Peyer's patch (tissue), 4 donors: ENCODE results near the gene MOB1B. TPM values are rescaled to one million over a fixed set of nuclear protein-coding genes. Genes with fewer than 3 reads are reported as not detected.
"Not testable (repeated sequence)": the region's sequence is repeated elsewhere in the genome, so short reads cannot be mapped to it uniquely, and the experiment has no call there.

ENCODE experiments used
- DNase-seq, 3 donors: peaks; one replicate each; pipeline ENCODE4 v3.0.0-alpha.2; 2017 to 2019
- H3K27ac ChIP-seq, 4 donors: fragments of 200-600 bp; sonication (generic); one replicate each; pipeline ENCODE4 v1.5.1; 2016 to 2019
- H3K27me3 ChIP-seq, 2 donors: fragments of 200-600 bp; sonication (generic); one replicate each; pipeline ENCODE4 v1.5.1; 2019
- H3K36me3 ChIP-seq, 3 donors: fragments of 200-600 bp; sonication (generic); one replicate each; pipeline ENCODE4 v1.5.1; 2016 to 2019
- H3K4me1 ChIP-seq, 4 donors: fragments of 200-600 bp; sonication (generic); one replicate each; pipeline ENCODE4 v1.5.1; 2016 to 2019
- H3K4me3 ChIP-seq, 4 donors: fragments of 200-600 bp; sonication (generic); 1 replicate in 3 of 4; 2 replicates in 1 of 4; pipeline ENCODE4 v1.5.1; 2016 to 2019; ENCODE audit warnings: mild to moderate bottlenecking in 1 of 4
- H3K9me3 ChIP-seq, 4 donors: fragments of 200-600 bp; sonication (generic); one replicate each; pipeline ENCODE4 v1.5.1; 2016 to 2019; ENCODE audit warnings: mild to moderate bottlenecking in 1 of 4
- POLR2A ChIP-seq, 2 donors: fragments of 450-650 bp; IDR thresholded peaks; one replicate each; pipeline ENCODE4 v1.5.1; 2017; ENCODE audit warnings: antibody characterized with exemption in 2 of 2, mild to moderate bottlenecking in 2 of 2, moderate library complexity in 2 of 2
- total RNA-seq, 4 donors: library from RNA; depleted of rRNA; stranded (reverse); fragments of >200 nt; gene quantifications; one replicate each; pipeline ENCODE4 v1.1.0, GENCODE V29; 2016
- TF ChIP-seq, protein P1 (sequence below), 6 experiments: fragments of 450-650 bp in 4 of 6; fragments of 200-600 bp in 2 of 6; sonication (generic) in 1 of 6; IDR thresholded peaks; one replicate each; pipeline ENCODE4 v1.5.1; 2017 to 2019; ENCODE audit warnings: antibody characterized with exemption in 6 of 6, mild to moderate bottlenecking in 3 of 6, moderate library complexity in 1 of 6

The MOB1B gene
- total RNA-seq, 4 donors from 2014 or later, result 4.0 to 15.7 (median 7.5) TPM

DNA sequence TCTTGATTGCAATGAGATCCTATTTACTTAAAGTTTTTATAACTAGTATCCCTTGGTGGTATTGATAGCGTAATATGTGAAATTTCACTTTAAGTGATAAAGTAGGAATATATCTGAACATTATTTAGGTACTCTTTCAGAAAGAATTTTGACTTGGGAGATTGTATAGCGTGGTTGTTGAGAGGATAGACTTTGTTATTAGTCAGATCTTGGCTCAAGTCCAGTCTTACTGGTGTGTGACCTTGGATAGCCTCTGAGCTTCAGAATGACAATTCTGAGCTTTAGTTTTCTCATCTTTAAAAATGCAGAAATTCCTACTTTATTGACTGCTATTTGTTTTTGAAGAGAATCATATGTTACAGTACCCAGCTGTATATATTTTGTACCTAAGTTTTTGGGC, 123.9 kb downstream of the MOB1B start:
- no peak overlapping the region for H3K4me3 ChIP-seq
- H3K9me3 ChIP-seq, result no peaks in the 10 kb centered on the region
- no peaks in the 10 kb centered on the region for H3K27me3 ChIP-seq
- TF ChIP-seq POLR2A (IDR thresholded peaks at IDR 0.05), result no peak
- TF ChIP-seq, protein P1, sequence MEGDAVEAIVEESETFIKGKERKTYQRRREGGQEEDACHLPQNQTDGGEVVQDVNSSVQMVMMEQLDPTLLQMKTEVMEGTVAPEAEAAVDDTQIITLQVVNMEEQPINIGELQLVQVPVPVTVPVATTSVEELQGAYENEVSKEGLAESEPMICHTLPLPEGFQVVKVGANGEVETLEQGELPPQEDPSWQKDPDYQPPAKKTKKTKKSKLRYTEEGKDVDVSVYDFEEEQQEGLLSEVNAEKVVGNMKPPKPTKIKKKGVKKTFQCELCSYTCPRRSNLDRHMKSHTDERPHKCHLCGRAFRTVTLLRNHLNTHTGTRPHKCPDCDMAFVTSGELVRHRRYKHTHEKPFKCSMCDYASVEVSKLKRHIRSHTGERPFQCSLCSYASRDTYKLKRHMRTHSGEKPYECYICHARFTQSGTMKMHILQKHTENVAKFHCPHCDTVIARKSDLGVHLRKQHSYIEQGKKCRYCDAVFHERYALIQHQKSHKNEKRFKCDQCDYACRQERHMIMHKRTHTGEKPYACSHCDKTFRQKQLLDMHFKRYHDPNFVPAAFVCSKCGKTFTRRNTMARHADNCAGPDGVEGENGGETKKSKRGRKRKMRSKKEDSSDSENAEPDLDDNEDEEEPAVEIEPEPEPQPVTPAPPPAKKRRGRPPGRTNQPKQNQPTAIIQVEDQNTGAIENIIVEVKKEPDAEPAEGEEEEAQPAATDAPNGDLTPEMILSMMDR (IDR thresholded peaks at IDR 0.05), result no peak
- no peak overlapping the region for H3K27ac ChIP-seq
- peaks cover 0 to 5% (median 0%) of the 10 kb centered on the region in 4 donors for H3K4me1 ChIP-seq
- no peak for DNase-seq
- peaks cover 0 to 3% (median 0%) of the 10 kb centered on the region in 3 donors for H3K36me3 ChIP-seq

DNA sequence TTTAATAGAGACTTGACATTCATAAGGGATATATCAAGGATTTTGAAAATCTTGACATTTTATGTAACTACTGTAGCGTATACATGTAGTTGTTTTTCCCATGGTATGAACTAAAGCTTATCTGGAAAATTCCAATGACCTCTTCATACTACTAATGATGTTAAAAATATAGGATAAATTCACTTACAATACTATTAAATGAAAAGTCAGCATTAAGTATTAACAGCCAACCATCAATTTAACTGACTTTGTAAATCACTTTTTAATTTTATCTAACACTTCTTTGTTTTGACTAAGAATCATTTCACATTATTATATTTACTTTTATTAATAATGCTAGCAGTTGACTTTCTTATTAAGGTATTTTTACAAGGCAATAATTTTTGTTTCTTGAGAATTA, 125.4 kb downstream of the MOB1B start:
- Histone ChIP-seq H3K27me3 (no peaks in the 10 kb centered on the region), H3K9me3 (no peaks in the 10 kb centered on the region), H3K4me3 (no peak overlapping the region), H3K27ac (no peak overlapping the region), H3K4me1 (peaks cover 0 to 5% (median 0%) of the 10 kb centered on the region in 4 donors), H3K36me3 (peaks cover 0 to 15% (median 0%) of the 10 kb centered on the region in 3 donors)
- TF ChIP-seq, protein P1 (IDR thresholded peaks at IDR 0.05), result no peak
- TF ChIP-seq POLR2A (IDR thresholded peaks at IDR 0.05), result no peak
- no peak for DNase-seq

DNA sequence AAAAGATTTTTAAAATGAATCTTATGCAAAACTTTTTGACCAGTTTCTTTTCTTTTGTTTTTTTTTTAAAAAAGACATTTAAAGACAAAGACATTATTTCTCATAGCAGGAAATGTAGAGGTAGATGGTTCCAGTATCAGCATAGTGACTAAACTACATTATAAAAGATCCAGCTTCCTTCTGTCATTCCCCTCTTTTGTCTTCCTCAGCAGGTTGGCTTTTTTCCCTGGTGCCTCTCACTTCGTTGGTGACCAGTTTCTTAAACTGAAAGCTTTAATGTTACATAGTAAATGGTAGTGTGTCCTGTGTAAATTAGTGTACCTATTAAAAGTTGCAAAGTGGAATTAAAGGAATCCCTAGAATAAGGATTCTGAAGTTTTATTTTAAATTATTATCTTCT, 127.3 kb downstream of the MOB1B start:
- Histone ChIP-seq H3K9me3 (no peaks in the 10 kb centered on the region), H3K36me3 (peaks cover 0 to 19% (median 0%) of the 10 kb centered on the region in 3 donors), H3K27me3 (no peaks in the 10 kb centered on the region), H3K4me3 (no peak overlapping the region), H3K27ac (no peak overlapping the region), H3K4me1 (peaks cover 0 to 5% (median 0%) of the 10 kb centered on the region in 4 donors)
- no peak for TF ChIP-seq POLR2A (IDR thresholded peaks at IDR 0.05)
- TF ChIP-seq, protein P1 (IDR thresholded peaks at IDR 0.05), result no peak
- no peak for DNase-seq

DNA sequence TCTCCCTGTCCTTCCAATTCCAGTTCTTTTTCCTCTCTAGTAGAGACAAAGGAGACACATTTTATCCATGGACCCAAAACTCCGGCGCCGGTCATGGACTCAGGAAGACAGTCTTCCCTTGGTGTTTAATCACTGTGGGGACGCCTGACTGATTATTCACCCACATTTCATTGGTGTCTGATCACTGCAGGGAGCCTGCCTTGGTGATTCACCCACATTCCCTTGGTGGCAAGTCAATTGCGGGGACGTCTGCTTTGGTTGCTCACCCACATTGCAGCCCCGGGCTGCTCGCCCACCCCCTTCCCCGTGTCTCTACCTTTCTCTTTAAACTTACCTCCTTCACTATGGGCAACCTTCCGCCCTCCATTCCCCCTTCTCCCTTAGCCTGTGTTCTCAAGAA, 129.9 kb downstream of the MOB1B start:
- not testable (repeated sequence) for H3K27ac ChIP-seq, H3K27me3 ChIP-seq, H3K9me3 ChIP-seq, H3K4me3 ChIP-seq, H3K4me1 ChIP-seq, DNase-seq
- H3K36me3 ChIP-seq, result peaks cover 0 to 19% (median 0%) of the 10 kb centered on the region in 3 donors

Other genes with a start within 250 kb of the MOB1B start
- 100 to 1,000 TPM in 2 of 4 donors, 10 to 100 TPM in 2; 15.9 to 326 (median 89.6) TPM for gene JCHAIN, start 235.9 kb upstream of the MOB1B start, total RNA-seq
- gene UTP3, start 213.8 kb upstream of the MOB1B start, total RNA-seq, result 10 to 100 TPM; 13.3 to 37.1 (median 15.6) TPM
- gene RUFY3, start 180.4 kb upstream of the MOB1B start, total RNA-seq, result 100 to 1,000 TPM in 1 of 4 donors, 10 to 100 TPM in 3; 36.1 to 113 (median 47.1) TPM
- 10 to 100 TPM; 34.0 to 46.6 (median 38.3) TPM for gene GRSF1, start 62.5 kb upstream of the MOB1B start, total RNA-seq
- gene DCK, start 91.3 kb downstream of the MOB1B start, total RNA-seq, result 10 to 100 TPM in 2 of 4 donors, 1 to 10 TPM in 2; 7.2 to 28.9 (median 9.5) TPM